Heart left ventricle (tissue), 13 donors: Measurements from ENCODE around the gene PFN2.

Source experiments
- CTCF ChIP-seq, 12 donors: fragments of 200-600 bp; sonication (generic) in 4 of 12; IDR thresholded peaks; one replicate each; pipeline versions ENCODE4 v1.5.0 to v1.8.0; 2018 to 2022; ENCODE audit warnings: antibody characterized with exemption in 12 of 12, mild to moderate bottlenecking in 5 of 12
- POLR2A ChIP-seq, 2 donors: fragments of 450-650 bp; IDR thresholded peaks; one replicate each; pipeline ENCODE4 v1.6.1; 2017; ENCODE audit warnings: antibody characterized with exemption in 2 of 2, mild to moderate bottlenecking in 2 of 2, moderate library complexity in 2 of 2
- donor health status: ischemic (EF 13 %, LVEDD 7.1; RV severe dilation, severe dysfunction).
- donor health status: DM: no; HTN: yes; CAD: no.
- donor health status: DM: no; HTN: no; CAD: no.
- donor health status: ischemic (EF 25% LVEDD 6.9; RV normal size, moderate dysfunction).
- donor health status: ischemic (EF 25% LVEDD 5.7; RV mildly dilated, moderate dysfunction).
- donor health status: ischemic (EF 35%, LVEDD 5.7; RV mildly dilated, moderate dysfunction).
- donor health status: nonischemic (EF 11% LVEDD 7.7; RV severe dilation, severe dysfunction).
- donor health status: DM: yes; HTN: yes; CAD: no.
- donor health status: PGD.
- donor health status: ischemic (EF 29% LVEDD 5.4; RV normal size, mild dysfunction).
- donor health status: nonischemic (EF 23%, LVEDD 6.1; RV moderate dilation, normal function).

GRCh38 chr3:149934524-149934923 lies 36.2 kb downstream of the PFN2 start:
- TF ChIP-seq CTCF (IDR thresholded peaks at IDR 0.05) (no peak), POLR2A (IDR thresholded peaks at IDR 0.05) (no peak)
